ENCODE data around the gene STAM.

GRCh38 chr10:17712717-17713471 is 68.9 kb downstream of the STAM start:
- TF ChIP-seq CTCF (IDR thresholded peaks at IDR 0.05), result no peak
- no peak for TF ChIP-seq POLR2A (IDR thresholded peaks at IDR 0.05)
